ENCODE data around the gene PFDN2.

The PFDN2 gene

DNA sequence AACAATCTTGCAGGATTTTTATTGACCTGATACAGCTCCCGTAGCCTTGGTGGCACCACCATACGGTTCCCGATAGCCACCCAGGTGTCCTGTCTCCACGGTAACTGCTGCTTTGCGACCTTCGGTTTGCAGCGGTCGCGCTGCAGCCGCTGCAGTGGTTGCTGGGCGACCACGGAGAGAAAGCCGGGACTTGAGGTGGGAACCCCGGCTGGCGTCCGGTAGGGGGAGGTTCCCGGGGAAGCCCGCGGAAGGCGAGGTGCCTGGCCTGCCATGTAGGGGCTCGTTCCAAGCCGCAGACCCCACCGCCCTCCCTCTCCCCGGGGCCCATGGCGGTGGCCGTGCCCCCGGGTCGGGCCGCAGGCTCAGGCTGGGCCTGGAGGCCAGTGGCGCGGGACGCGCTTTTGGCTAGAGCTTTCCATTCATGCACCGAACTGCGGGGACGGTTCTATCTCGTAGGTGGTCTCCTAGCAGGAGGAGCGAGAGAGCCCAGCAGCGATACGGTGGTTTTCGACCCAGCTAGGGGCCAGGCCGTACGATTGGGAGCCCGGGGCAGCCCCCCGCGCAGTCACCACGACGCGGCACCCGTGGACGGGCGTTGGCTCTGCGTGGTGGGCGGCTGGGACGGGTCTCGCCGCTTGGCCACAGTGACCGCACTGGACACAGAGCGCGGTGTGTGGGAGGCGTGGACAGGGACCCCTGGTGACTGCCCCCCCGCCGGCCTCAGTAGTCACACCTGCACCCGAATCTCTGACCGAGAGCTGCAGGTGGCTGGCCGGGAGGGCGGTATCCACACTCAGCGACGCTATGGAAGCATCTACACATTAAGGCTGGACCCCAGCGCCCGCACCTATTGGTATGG lies 19.4 kb downstream of the PFDN2 start, which contains the start of gene KLHDC9:
TSS of gene KLHDC9 (plus strand) at position 152 of the 859 bp plus-strand sequence. CDS start at position 327, 175 bp downstream.
- FAIRE-seq = peak; percentile 86

DNA sequence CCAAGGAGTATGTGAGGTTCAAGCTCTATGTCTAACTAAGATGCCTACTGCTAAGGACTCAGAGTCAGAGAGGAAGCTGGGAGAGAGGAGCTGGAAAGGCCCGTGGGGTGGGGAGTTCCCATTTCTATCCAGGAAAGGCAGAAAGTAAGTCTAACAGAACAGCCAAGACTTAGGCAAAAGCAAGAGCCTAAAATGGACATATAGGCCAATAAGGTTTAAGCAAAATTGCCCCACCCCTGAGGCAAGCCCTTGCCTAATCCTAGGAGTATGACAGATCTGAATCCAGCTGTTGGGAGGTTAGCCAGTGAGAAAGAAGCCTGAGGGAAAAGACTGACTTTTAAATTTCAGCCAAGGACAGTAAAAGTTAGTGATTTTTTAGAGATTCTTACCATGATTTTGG lies 21.3 kb downstream of the PFDN2 start:
- FAIRE-seq = no peak

DNA sequence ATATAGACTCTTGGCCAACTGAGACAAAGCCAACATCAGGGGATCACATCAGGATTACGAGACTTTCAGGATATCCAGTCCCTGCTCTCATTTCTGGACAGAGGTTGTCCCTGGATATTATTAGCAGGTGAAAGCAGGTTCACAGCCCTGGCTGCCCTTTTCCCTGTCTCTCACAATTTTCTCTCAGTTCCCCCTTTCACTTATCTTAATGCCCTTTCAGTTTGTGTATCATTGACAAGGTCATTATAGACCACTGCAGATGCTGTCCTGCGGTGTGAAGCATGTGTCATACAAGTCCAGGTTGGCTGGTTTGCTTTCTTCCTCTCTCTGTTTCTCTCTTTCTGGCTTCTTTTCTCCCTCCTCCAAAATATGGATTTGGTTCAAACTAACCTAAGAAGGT lies 21.8 kb downstream of the PFDN2 start:
- FAIRE-seq = no peak

DNA sequence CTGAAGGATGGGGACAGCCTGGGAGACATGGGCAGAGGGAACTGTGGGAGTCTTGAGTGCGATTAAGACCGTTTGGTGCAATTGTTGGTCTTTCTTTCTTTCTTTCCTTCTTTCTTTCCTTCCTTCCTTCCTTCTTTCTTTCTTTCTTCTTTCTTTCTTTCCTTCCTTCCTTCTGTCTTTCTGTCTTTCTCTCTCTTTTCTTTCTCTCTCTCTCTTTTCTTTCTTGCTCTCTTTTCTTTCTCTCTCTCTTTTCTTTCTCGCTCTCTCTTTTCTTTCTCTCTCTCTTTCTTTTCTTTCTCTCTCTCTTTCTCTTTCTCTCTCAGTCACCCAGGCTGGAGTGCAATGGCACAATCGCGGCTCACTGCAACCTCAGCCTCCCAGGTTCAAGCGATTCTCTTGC lies 22.6 kb downstream of the PFDN2 start:
- FAIRE-seq = no peak

DNA sequence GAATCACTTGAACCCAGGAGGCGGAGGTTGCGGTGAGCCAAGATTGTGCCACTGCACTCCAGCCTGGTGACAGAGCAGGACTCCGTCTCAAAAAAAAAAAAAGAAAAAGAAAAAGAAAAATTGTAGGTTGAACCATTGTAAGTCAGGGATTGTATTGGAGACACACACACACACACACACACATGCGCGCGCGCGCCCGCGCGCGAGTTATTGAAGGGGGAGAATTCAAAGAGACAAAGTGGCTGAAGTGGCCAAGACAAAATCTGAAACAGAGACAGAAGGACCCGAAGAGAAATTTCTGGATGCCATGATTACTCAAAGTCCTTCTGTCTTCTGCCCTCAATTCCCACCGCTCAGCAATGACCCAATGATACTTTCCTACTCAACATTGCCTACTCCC lies 23.4 kb downstream of the PFDN2 start:
- FAIRE-seq = no peak

DNA sequence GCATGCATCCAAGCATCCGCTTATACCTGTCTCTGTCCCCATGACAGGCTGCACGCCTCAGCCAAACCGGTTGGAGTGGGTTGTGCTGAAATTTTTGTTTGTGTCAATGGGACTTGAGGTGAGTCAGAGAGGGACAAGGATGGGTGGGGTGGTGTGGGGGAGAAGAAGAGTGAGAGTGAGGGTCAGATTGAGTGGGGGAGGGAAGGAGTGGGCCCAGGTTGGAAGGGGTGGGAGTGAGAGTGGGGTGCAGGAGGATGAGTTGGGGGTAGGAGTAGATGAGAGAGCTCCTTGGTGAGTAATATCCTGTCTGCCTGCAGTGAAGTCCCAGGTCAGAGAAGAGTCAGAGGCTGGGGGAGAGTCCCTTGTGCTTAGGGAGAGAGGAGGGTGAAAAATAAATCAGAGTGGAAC lies 25.2 kb downstream of the PFDN2 start:
- no peak for FAIRE-seq

DNA sequence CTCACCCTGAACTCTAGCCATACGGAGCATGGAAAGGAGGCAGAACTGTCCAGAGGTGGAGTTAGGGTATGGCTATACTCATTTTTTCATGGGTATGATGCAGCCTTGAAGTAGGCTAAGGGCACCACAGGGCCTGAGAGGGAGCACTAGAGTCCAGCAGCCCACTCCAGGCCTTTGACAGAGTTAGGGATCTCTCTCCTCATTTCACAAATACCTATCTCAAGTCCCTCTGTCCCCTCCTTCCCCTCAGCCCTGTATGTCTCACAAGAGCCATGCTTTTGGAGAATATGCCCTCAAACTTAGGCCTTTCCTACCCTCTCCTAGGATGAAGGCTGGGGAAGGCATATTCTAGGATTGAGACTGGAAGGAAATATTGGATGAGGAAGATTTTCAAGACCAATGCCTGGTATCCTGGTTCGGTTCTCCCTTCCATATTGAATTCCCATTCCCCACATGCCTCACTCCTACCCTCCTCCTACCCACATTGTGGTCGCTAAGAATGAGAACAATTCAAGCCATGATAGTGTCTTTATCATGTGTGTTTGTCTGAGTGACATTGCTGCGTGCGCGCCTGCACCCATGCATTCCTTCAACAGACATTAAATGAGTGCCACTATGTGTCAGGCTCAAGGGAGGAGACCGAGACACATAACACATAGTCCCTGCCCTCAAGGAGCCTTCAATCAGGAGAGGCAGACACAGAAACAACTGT lies 25.9 kb downstream of the PFDN2 start:
- FAIRE-seq = no peak

DNA sequence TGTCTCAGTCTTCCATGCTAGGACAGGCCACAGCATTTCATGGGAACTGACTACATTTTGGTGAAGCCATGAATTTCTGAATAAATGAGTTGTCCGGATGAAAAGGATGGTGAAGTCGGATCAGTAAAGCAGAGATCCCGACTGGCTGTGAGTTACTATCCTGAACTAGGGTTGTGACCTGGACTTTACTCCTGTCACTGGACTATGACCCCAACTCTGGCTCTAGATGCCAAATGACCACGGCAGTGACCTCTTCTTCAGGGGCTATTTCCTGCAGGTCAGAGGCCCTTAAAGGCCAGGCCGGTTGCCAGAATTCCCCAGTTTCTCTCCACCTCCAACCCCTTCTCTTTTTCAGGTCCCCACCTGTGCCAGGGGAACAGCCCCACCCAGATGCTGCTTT lies 26.7 kb downstream of the PFDN2 start:
- FAIRE-seq = no peak

DNA sequence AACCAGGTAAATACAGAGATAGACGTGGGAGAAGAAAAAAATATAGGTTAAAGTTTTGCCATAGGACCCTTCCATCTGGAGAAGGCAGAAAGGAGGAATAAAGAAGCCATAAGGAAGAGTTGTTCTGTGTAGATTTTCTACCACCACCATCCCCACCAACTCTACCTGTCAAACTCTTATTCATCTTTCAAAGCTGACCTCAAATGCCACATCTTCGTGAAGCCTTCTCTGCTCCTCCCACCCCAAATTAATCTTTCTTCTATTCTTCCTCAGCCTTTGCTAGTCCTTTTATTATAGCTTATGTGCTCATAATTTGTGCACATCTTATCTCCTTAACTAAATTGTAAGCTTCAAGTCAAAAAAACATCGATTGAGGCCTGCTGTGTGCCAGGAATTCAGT lies 27.2 kb downstream of the PFDN2 start:
- FAIRE-seq = no peak

DNA sequence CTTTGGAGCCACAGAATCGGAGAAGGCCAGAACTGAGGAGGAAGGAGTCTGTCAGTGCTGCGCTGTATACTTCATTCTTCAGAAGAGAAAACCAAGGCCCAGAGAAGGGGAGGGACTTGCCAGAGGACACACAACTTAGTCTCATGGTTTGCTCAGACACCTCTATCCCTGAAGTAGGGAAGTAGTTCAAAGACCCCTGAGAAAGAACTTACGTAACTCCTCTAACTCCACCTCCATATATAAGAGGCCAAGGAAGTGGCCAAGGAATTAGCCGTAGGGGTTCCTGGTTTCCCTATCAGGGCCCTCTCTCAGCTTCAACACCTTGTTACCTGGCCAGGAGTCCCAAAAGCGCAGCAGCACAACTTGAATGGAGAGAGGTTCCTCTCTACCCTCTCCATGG lies 27.9 kb downstream of the PFDN2 start:
- no peak for FAIRE-seq

DNA sequence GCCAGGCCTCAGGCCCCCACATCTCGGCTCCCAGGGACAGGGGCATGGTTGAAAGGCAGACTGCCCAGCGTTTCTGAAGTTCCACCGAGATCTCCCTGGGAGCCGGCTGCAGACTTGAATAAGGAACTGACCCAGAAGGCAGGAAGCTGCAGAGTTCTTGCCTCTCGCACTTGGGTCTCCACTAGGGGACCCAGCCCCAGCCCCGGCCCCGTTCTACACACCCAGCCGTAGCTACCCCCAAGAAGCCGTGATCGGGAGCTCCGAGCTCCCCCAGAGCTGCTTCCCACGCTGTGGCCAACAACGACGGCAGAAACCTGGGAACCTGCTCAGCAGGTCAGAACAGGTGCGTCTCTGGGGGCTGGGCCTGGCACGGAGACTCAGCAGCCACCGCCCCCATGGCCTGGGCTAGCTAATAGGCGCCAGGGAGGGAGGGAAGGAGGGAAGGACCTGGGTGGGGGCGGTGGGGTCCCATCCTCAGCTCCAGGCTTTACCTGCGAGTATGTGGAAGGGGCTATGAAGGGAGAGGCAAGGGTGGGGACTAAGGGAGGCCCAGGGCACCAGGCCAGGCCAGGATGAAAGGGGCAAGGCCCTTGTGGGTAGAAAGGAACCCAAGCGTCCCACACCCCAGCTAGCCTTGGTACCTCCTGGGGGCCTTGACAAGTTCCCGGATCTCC lies 28.4 kb downstream of the PFDN2 start, which contains the start of gene NECTIN4:
TSS of gene NECTIN4 (minus strand) at position 308 of the 674 bp plus-strand sequence. CDS start at position 46, 262 bp downstream.
- no peak for FAIRE-seq

DNA sequence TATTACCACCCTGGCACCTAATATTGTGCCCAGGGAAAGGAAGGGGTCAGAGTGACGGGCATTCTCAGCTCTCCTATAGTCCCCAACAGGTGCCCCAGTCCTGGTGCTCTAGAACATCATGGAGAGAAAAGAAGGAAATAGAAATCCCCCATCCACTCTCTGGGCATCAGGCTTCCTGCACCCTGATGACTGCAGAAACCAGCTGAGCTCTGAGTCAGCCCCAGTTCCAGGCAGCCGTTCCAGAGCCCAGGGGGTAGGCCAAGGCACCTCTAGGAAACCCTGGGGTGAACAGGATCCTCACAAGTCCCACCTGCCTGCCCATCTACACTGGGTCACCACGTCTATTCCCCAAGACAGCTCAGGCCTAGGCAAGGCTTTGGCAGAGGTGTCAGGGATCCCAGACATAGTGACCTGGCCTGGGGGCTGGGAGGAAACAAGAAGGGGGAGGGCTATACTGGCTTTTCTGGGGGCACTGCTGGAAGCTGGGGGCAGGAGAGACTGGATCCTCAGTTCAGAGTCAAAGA lies 29.2 kb downstream of the PFDN2 start:
- FAIRE-seq = no peak

DNA sequence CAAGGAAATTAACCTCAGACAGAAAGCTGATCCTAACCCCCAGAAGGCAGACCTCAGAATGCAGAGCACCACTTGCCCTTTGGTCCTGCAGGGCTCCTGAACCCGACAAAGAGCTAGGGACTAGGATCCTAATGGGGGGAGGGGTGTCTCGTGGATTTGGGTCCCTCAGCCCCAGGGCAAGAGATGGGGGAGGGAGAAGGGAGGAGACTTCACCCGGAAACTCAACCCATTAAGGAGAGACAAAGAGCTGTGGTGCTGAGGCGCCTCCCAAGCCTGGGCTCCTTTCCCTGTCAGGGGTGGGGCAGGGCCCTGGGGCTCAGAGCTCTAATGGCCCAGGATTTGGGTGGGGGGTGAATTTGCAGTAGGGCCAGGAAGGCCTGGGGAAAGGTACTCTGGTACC lies 31.4 kb downstream of the PFDN2 start:
- no peak for FAIRE-seq

DNA sequence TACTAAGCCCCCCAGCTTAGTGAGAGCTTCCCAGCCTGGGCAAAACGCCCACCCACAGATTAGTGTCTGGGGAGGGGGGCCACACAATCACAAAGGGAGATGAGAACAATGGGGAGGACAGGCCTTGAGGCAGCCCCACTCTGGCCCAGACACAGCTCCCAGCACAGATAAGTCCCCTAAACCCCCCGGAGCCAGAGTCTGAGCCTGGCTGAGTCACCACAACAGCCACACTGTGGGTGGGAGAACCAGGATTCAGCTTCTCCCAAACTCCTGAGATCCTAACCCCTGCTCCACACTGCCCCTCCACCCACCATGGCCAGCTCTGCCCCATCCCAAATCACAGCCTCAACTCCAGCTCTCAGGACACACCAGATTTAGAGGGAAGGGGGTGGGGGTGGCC lies 32.7 kb downstream of the PFDN2 start:
- no peak for FAIRE-seq

DNA sequence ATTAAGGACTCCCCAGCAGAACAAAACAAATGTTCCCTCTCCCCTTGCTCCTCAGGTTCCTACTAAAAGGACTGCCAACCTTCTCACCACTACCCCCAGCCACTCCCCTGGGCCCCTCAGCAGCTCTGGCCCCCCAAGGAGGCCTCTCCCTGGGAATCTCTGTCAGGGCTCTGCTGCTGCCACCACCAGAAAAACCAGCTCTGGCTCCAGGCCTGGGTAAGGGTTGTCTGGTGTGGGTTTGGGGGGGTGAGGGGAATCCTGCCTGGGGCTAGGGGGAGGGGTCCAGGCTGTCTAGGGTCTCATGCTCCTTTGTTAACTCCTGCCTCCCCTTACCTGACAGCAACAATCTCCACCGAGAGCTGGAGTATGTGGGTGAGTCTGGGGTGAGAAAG lies 33.2 kb downstream of the PFDN2 start:
- FAIRE-seq = no peak

DNA sequence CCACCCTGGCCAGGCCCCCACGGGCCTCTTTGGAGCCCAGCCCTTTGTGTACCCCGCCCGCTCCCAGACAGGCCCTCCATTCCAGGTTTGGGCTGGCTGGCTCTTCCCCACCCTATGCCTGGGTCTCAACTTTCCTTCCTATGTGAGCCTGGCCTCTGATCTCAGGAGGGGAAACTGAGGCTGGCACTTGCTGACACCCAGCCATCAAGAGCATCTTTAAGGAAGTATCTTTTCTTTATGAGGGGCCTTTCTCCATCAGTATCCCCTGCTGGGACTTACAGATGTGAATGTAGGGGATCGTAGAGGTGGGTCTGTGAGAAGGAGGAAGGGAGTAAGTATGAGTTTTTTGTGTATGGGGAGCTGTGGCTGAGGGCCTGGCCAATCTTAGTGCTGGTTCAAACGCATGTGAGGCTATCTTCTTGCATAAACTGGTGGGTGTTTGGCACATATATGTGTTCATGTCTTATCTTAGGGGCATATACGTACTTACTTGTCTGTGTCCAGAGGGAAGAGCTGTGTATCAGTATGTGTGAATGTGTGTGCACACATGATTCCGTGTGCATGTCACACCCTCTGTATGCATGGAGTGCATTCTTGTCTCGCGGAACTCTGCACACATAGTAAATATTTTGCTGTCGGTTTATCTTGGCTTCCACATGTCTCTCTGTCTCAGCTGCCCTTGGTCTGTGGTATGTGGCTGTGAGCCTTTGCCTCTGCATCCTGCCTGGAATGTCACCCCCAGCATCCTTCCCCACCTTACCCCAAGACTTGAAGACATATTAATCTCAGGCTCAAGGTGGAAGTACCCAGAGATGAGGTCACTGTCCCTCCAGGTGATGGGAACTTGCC lies 33.9 kb downstream of the PFDN2 start:
- no peak for FAIRE-seq

DNA sequence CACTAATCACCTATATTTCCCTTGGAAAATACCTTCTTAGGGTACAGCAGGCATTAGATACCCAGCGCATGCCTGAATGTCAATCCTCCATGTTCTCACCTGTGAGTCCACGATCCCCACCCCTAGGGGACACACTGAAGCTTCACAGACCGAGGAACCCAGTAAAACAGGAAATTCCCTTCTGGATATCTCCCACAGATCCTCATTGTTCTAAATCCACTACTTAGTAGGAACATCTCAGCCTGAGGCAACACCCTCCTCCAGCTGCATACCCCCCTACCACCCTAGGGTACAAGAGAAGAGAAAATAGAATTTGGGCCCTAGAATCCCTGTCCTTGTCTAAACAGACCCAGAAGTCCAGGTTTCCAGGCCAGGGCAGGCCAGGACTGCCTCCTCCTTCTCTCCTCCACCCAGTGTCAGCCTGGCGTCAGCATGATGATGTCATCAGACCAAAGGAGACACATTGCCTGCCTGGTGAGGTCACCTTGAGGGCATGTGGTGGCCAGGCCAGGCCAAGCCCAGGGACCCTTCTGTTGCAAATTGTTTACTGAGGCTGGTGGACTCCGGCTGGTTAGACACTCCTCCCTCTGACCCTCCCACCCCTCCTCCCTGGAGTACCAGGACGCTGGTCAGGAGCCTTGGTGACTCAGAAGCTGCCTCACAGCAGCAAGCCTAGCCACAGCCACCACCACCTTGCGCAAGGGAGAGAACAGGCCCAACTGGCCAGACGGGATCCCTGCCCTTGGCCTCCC lies 34.7 kb downstream of the PFDN2 start:
- FAIRE-seq = no peak

DNA sequence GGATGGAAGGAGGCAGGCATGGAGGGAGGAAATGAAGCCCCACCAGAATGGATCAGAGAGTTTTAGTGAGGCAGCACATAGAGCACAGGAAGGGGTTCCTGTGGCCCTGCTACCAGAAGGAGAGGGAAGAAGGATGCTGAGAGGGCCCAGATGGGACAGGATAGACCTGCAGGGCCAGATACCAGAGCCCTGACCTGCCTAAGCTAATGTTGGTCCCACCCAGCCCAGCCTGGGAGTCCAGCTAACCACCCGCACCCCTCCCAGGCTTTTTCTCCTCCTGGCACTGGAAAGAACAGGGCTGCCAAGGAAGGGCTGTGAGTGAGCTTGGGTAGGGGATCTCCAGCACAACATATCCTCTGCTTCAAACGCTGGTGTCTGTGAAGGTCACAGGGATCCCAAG lies 35.4 kb downstream of the PFDN2 start:
- FAIRE-seq = no peak

DNA sequence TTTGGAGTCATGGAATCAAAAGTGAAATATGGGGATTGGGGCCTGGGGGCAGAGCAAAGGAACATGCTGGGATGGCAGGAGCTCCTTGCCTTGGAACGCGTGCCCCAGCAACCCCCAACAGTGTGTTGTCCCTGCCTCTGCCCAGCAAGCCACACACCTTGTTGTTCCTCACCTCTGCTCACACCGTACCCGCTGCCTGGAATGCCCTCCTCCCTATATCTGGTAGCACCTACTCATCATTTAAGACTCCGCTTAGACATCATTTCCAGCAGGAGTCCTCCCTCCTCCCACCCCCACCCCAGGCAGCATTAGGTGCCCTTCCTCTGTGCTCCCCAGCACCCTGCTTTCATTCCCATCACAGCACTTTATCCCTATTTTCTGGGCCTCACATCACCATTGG lies 36.3 kb downstream of the PFDN2 start:
- FAIRE-seq = no peak

DNA sequence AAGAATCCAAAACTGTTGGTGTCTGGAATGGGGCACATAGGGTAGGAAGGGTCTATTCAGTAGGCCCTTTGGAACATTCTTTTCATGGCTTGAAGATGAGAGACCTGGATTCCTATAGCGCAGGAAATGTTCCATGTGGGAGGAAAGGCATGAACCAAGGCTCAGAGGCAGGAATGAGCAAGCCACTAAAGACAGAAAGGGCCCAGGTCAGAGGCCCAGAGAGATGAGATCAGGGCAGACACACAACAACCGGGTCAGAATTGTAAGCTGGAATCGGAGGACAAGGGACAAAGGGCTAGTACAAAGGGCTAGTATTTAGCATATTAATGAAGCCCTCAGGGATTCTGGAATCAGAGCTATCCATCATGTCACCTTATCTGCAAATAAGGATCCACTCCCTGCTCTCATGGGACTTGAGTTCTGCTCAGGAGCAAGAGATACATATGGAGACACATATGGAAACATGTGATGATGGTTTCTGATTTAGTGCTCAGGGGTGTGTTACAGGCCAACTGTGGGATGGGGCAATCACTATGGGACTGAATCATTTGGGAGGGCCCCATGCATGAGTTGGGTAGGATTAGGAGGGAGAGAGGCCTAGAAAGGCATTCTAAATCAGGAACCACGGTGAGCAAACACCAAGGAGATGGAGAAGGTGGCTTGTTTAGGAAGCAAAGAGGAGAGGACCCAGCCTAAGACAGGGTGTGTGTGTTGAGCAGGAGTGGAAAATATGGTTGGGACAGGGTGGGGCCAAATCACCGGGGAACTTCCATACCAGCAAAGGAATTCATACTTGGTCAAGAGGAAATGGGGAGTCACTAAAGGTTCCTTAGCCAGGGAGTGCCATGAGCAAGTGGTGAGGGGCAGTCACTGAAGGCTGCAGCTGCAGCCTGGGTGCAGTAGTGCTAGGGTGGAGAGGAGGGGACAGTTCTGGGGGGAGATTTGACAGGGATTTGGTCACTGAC lies 37.1 kb downstream of the PFDN2 start:
- FAIRE-seq = no peak

All from G401.6 (cell line).